GM18909 (cell line): ENCODE results near the gene UBE2L6.

Experiments used
- ATAC-seq: cut with Tn5 transposase; IDR thresholded peaks from one replicate; pipeline ENCODE4 v1.9.1; 2021; ENCODE audit warnings: mild to moderate bottlenecking; ENCODE audit not compliant: unreplicated experiment, poor library complexity

UBE2L6 gene

GRCh38 chr11:57568330-57568766 is 876 bp upstream of the UBE2L6 start:
- peak; percentile 7 for ATAC-seq

DNA sequence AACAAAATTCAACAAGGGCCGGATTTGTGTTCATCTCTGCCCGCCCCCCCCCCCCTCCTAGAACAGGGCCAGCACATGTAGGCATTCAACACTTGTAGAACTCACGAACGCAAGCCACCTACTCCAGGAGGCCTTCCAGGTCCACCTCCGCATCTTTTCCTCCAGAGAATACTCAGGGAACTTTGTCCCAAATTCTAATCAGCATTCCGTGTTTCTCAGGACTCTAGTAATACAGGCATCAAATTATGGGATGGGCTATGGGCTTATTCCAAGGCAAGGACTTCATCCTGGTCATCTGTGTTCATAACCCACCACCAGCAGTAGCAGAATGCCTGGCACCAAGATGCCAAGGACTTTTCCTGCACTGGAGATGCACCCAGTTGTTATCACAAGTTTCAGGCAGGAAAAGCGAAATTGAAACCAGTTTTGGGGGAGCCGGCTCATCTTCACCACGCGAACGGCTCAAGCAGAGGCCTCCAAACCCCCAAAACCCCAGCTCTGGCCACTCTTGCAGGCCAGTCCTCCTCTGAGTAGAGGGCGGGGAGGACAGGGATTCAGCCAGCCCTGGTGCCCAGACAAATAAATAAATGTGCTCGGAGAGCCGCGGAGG is 462 bp downstream of the UBE2L6 start:
- ATAC-seq: peak; percentile 18

DNA sequence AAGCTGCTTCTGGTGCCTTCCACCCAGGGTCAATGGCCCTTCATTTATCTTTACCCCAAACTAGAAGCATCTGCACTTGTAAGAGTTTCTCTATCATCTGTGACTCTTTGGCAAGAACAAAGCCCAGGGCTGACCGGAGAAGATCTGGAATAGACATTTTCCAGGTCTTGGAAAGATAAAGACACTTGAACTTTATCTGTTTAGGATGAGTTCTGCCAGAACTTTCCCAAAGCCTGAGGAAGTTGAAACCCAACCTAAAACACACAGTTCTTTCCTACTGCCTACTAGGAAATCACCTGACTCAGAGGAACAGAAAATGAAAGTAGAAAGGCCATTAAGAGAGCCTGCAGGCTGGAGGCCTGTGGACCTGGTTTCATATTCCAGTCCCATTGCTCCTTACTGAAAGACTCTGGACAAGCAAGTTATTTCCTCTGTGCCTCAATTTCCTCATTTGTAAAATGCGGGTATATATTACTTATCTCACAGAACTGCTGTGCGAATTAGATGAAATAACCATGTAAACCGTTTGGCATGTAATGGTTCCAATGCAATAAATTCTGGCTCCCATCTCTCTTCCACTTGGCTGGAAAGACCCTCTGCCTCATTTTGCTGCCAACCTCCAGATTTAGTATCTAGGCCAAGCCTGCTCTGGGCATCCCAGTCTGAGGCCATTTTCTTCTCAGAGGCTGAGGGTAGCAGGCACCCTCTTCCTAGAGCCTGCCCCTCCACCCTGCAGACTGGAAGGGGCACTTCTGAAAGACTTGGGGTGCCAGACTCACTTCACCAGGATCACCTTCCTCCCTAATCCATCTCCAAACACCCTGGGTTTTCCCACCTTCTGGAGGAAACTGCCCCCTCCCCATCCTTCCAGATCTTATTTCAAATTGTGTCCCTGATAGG is 1.2 kb downstream of the UBE2L6 start:
- ATAC-seq: peak; percentile 72

GRCh38 chr11:57562596-57562995 is 4.9 kb downstream of the UBE2L6 start:
- no peak for ATAC-seq

GRCh38 chr11:57560146-57560545 is 7.3 kb downstream of the UBE2L6 start:
- ATAC-seq: no peak

GRCh38 chr11:57556041-57556440 is 11.4 kb downstream of the UBE2L6 start:
- no peak for ATAC-seq

DNA sequence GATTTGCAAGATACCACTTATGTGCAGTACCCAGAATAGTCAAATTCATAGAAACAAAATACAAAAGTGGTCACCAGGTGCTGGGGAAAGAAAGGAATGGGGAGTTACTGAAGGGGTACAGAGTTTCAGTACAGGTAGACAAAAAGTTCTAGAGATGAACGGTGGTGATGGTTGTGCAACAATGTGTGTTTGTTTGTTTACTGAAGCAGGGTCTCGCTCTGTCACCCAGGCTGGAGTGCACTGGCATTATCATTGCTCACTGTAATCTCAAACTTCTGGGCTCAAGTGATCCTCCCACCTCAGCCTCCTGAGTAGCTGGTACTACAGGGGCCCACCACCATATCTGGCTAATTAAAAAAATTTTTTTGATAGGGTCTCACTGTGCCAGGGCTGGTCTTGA is 12.1 kb downstream of the UBE2L6 start:
- ATAC-seq: no peak

DNA sequence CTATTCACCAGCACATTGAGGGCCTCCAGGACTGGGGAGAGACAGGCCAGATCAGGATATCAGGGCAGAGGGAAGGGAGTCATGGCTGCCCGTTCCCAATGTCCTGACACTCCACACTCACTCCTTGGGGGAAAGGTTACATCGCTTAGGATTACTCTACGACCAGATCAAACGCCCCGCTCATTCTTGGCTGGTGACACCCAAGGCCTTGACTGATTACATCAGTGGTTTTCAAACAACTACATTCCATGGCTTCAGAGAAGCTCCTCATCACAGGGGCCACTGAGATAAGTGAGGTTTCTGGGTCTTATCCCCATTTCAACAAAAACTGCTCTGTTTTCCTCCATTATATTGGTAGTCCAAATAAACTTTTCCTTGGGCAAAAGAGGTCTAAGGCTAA is 15.0 kb downstream of the UBE2L6 start:
- no peak for ATAC-seq

DNA sequence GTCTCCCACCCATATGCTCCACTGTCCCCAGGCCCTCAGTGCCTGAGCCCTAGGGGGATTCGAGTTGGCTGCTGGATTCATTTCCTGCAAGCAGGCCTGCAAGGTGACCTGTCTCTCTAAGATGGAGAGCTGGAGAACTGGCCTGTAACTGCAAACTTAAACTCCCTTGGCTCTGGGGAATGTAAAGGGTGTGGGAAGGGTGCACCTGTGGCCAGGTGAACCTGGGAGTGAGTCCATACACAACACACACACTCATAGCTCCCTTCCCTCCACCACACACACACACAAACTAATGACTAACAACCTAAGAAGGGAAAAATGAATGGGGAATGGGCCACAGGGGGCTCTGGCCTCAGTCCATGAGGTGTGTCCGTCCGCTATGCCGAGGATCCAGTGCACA is 15.5 kb downstream of the UBE2L6 start:
- ATAC-seq: no peak

DNA sequence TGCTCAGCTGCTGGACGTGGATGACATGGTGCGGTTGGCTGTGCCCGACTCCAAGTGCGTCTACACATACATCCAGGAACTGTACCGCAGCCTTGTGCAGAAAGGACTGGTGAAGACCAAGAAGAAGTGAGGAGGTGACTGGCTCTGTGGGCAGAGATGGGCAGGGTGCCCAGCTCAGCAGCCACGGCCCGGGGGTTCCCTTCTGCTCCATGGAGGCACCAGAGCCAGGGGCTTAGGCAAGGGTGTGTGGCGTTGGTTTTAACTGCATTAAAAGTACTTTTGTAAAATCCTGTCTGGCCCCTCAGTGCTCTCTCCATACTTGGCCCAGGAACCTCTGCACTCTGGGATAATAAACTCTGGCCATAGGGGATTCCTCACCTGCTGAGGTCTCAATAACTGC is 17.5 kb downstream of the UBE2L6 start:
- ATAC-seq: no peak

GRCh38 chr11:57547854-57548377 is 19.6 kb downstream of the UBE2L6 start:
- peak; percentile 92 for ATAC-seq

DNA sequence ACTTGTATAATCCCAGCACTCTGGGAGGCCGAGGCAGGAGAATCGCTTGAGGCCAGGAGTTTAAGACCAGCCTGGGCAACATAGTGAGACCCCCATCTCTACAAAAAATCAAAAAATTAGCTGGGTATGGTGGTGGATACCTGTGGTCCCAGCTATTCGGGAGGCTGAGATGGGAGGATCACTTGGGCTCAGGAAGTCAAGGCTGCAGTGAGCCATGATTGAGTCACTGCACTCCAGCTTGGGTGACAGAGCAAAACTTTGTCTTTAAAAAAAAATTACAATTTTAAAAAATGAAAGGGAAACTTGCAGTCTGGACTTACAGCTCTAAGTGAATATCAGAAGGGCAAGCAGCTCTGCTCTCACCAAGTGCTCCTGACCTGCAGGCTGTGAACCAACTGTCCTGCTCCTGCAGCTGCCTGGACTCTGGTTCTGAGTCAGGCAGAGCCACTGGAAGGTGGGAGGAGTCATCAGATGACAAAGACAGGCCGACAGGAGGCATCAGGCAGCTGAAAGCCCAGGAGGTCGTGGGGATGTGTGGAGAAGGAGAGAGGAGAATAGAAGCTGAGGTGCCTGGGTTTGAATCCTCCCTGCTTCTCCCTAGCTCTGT is 20.5 kb downstream of the UBE2L6 start:
- ATAC-seq: peak; percentile 53

DNA sequence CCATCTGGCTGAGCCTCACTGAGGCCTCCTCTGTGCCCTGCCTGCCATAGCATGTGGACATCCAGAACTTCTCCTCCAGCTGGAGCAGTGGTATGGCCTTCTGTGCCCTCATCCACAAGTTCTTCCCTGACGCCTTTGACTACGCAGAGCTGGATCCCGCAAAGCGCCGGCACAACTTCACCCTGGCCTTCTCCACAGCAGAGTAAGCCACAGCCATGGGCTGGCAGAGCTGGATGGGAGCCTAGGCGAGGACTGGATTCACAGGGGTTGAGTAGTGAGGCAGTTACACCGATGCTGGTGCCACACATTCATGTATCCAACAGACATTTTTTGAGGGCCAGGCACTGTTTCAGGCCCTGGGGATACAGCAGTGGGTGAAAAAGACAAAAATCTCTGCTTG is 21.0 kb downstream of the UBE2L6 start:
- ATAC-seq: no peak

DNA sequence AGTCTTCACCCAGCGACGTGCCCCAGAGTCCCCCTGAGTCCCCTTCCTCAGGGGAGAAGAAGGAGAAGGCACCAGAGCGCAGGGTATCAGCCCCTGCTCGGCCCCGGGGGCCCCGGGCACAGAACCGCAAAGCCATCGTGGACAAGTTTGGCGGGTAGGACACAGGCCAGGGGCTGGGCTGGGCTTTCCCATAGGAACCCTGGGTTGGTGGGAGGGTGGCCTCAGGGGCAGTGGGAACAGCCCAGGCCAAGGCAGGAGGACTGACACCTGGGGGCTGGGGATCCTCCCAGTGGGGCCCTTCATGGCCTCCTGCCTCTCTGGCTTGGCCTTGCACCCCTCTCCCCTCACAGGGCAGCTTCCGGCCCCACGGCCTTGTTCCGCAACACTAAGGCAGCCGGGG is 21.6 kb downstream of the UBE2L6 start:
- ATAC-seq: no peak

DNA sequence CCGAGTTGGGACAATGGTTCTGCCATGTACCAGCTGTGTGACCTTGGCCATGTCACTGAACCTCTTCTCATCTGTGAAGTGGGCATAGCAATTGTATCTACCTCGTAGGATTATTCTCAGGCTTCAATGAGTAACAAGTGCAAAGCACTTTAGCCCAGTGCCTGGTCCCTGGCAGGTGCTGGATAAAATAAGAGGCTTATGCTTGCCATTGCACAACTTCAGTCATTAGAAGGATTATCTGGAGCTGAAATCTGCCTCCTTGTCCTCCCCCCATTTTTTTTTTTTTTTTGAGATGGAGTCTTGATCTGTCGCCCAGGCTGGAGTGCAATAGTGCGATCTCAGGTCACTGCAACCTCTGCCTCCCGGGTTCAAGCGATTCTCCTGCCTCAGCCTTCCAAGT is 22.9 kb downstream of the UBE2L6 start:
- ATAC-seq: no peak

DNA sequence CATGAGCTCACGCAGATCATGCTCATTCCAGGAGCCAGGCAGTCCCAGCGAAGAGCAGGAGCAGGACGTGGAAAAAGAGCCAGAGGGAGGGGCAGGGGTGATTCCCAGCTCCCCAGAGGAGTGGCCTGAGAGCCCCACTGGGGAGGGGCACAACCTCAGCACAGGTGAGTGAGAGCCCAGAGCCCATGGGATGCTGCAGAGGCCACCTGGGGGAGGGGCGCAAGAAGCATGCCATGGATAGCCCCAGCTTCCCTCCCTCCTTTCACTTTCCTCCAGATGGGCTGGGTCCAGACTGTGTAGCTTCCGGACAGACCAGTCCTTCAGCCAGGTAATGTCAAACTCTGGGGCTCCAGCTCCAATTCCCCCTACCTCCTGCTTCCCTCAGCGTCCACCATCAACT is 23.9 kb downstream of the UBE2L6 start:
- ATAC-seq: no peak

DNA sequence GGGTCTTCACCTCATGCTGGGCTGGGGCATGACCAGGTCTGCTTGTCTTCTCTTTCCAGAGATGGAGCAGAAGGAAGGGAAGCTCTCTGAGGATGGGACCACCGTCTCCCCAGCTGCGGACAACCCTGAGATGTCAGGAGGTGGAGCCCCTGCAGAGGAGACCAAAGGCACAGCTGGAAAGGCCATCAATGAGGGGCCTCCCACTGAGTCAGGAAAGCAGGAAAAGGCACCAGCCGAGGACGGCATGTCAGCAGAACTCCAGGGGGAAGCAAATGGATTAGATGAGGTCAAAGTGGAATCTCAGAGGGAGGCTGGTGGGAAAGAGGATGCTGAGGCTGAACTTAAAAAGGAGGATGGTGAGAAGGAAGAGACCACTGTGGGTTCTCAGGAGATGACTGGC is 24.9 kb downstream of the UBE2L6 start:
- no peak for ATAC-seq

DNA sequence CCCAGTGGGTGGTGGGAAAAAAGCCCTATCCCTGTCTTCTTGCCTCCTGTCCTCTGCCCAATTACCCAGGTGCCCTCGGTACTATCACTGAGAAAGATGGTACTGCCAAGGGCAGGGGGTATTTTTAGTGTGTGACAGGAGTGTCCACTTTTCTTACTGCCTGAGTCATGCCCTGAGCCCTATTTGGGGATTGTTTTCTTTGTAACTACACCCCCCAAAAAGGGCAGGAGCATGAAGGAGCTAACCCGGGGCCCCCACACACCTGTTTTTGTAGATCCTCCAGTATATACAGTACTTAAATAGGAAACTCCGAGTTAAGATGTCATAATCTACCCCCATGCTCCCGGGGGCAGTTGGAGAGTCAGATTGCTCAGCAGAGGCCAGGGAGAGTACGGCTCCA is 26.3 kb downstream of the UBE2L6 start:
- no peak for ATAC-seq

DNA sequence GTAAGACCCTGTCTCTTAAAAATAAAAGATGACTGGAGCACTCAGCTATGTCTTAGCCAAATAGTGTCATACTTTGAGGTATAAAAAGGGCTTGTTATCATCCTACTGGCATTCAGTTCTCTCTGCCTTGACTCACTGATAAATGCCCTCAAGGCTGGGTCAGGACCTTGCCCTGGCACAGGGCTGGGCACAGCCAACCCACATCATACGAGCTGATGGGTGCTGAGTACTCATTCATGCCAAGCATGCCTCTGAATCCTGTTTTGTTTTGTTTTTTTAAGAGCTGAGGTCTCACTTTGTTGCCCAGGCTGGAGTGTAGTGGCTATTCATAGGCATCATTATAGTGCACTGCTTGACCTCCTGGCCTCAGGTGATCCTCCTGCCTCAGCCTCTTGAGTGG is 28.1 kb downstream of the UBE2L6 start:
- ATAC-seq: no peak

DNA sequence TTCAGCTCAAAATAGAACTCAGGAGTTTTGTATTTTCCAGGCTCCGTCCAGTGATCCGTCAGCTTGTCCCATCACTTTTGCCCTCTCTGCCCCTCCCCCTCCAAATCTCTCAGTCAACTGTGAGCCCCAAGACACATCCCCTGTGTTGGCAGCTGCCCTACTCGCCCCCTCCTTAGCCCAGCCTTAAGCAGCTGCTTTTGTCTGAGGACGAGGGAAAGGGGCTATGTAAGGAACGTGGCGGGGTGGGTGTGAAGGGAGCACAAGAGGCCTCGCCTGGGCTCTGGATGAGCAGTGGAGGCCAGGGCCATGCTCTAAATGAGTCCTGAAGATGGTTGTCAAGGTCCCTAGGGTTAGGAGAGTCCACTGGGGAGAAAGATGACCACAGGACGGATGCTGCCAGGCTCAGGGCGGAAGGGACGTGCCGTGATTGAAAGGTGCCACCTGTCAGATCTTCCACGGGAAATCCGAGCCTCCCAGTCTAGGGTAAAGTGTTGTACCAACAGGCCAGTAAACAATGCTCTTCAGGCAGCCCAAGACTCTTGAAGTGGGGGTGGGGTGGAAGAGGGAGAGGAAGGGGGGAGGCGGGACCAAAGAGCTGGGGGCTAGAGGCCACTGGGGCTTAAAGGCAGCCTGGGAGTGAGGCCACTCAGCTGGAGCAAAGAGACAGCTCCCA is 30.4 kb downstream of the UBE2L6 start, which contains the start of gene SMTNL1:
TSS of gene SMTNL1 (plus strand) at position 649 of the 673 bp plus-strand sequence. CDS start 5,048 bp downstream, outside the sequence.
- no peak for ATAC-seq
